DOHH2 (cell line): Measurements from ENCODE around the gene KAT2B.

ENCODE experiments used
- EZH2phosphoT487 ChIP-seq: fragments of 200-600 bp; sonication (generic); IDR thresholded peaks from 2 replicates; pipeline ENCODE4 v1.6.1; 2017; ENCODE audit warnings: borderline replicate concordance, mild to moderate bottlenecking, antibody characterized with exemption, low read length, moderate library complexity, mixed read lengths
- TF ChIP-seq, protein P1 (sequence below): fragments of 200-600 bp; sonication (generic); IDR thresholded peaks from one replicate; pipeline ENCODE4 v1.5.1; 2014; ENCODE audit warnings: antibody characterized with exemption, mild to moderate bottlenecking, low read depth, low read length; ENCODE audit not compliant: poor library complexity, severe bottlenecking

- TF ChIP-seq, protein P1, sequence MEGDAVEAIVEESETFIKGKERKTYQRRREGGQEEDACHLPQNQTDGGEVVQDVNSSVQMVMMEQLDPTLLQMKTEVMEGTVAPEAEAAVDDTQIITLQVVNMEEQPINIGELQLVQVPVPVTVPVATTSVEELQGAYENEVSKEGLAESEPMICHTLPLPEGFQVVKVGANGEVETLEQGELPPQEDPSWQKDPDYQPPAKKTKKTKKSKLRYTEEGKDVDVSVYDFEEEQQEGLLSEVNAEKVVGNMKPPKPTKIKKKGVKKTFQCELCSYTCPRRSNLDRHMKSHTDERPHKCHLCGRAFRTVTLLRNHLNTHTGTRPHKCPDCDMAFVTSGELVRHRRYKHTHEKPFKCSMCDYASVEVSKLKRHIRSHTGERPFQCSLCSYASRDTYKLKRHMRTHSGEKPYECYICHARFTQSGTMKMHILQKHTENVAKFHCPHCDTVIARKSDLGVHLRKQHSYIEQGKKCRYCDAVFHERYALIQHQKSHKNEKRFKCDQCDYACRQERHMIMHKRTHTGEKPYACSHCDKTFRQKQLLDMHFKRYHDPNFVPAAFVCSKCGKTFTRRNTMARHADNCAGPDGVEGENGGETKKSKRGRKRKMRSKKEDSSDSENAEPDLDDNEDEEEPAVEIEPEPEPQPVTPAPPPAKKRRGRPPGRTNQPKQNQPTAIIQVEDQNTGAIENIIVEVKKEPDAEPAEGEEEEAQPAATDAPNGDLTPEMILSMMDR: no peak
- no peak for TF ChIP-seq EZH2phosphoT487
These were observed 113.8 kb downstream of the KAT2B start for GRCh38 chr3:20154078-20154477.
